HT1080 (cell line): ENCODE results near the gene TSSK2. TPM values are rescaled to one million over a fixed set of nuclear protein-coding genes. Genes with fewer than 3 reads are reported as not detected.

ENCODE experiments used
- DNase-seq: peaks from one replicate; pipeline ENCODE4 v3.0.0-alpha.2; 2015; ENCODE audit warnings: low read depth
- total RNA-seq: library from RNA; depleted of rRNA; stranded (reverse); fragments of >200 nt; shearing (Covaris generic); gene quantifications from 2 replicates; pipeline ENCODE4 v1.2.3, GENCODE V29; 2014

The TSSK2 gene
- total RNA-seq, 1 experiment from 2014 or later: not detected

DNA sequence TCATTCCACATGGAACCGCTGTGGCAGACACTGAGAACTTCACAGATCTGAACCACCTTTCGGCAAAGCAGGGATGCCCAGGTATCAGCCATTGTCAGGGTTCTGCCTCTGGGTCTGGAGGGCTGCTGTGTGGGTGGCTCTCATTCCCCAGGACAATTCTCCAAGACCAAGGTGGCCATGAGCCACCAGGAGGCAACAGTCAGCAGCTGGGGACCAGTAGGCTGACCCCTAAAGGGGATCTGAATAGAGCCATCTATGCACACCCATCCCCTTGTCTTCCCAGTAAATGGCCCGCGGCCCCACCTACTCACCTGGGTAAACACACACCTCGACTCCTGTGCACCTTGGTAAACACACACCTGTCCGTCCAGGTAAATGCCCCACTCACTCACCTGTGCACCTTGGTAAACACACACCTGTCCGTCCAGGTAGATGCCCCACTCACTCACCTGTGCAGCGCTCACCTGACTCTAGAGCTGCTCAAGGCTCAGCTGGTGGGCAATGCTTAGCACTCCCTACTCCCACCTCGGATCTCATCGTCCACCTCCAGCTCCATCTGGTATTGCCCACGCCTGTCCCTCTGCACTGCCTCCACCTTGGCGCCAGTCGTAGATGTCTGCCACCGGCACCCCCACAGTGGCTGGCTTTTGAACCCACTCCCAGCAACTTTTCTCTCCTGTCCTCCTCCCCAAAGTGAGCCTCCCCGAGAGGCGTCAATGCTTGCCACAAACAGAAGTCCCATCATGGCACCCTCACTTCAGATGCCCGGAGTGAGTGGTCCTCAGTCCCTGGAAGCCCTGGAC lies 37.2 kb downstream of the TSSK2 start:
- no peak for DNase-seq

DNA sequence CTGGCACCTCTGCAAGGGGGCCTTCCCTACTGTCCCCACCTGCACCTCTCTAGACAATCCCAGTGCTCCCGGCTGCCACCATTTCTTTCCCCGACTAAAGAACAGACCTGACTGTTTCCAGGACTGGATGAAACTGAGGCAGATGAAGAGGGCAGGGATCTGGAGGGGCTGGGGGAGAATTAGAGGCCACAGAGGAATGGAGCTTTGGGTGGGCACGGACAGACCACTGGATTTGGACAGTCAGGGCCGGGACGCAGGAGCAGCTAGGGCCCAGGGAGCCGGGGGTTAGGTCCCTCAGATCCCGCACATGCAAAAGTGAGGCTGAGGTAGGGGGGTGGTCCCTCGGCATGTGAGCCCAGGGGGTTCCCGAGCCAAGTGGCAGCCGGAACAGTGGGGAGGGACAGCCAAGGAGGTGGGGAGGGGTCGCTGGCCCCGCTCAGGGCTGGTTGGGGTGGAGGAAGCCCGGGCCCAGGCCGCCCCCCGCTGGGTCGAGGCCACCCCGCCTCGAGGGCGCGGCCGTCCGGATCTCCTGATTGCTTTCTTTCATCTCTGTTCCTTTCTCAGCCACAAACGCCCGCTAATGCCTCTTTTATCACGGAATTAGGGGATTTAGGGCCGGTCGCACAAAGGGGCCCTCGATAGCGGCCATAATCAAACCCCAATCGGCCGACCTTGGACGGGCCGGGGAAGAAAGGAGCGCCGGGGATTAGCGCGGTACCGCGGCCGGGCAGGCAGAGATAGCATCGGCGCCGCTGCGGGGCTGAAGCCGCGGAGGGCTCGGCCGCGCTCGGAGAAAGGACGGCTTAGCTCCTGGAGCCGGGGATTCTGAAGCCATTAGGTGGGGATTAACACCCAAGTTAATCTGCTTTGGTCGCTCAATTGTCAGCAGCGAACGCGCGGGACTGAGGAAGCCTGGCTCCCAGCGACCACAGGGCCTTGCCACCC lies 38.2 kb downstream of the TSSK2 start:
- DNase-seq: no peak

DNA sequence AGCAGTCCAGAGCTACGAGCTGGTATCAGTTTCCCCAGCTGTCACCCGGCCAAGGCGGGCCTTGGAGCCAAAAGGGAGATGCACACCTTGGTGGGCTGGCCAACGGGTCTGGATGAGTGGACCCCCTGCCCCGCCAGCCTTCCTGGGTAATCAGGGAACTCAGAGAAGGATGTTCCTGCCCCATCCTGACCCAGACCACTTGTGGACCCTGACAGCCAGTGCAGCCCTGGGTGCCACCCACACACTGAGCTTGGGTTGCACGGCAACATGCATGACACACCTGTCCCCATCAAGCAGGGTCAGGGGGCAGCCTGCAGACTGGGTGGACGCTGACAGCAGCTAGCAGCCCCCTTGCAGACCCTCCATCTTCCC lies 38.8 kb downstream of the TSSK2 start:
- no peak for DNase-seq

DNA sequence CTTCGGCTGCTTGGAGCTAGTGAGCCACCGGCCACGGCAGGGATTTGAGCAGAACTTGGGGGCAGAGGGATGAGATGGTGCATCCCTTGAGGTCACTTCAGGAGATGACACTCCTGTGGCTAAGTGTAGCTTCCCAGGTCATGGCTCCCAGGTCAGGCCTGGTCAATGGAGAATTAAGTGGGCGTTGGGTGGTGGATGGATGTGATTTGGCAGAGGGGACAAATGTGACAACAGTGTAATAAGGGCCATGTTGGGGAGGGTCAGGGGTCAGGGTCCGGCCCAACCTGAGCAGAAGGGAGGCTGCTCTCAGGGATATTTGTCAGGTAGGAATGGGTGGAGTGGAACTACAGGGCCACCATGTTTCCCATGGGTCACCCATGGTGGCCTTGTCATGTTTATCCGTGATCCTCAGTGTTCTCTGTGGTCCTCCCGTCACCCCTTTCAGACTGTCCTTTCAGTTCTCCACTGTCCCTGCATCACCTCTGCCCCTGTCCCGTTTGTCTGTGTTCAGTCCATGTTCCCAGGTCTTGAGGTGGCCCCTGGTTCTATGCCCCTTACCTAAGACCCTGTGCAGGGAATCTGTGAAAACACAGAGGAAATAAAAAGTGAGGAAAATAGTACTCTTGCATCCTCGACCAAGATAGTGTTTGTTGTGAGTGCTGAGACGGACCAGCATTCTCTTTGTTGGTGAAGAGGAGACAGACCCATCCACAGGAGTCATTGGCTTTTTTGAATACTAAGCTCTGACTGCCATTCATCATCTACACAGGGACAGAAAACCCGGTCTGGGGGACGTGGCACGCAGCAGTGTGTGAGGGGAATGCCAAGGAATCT lies 41.3 kb downstream of the TSSK2 start:
- DNase-seq: no peak

DNA sequence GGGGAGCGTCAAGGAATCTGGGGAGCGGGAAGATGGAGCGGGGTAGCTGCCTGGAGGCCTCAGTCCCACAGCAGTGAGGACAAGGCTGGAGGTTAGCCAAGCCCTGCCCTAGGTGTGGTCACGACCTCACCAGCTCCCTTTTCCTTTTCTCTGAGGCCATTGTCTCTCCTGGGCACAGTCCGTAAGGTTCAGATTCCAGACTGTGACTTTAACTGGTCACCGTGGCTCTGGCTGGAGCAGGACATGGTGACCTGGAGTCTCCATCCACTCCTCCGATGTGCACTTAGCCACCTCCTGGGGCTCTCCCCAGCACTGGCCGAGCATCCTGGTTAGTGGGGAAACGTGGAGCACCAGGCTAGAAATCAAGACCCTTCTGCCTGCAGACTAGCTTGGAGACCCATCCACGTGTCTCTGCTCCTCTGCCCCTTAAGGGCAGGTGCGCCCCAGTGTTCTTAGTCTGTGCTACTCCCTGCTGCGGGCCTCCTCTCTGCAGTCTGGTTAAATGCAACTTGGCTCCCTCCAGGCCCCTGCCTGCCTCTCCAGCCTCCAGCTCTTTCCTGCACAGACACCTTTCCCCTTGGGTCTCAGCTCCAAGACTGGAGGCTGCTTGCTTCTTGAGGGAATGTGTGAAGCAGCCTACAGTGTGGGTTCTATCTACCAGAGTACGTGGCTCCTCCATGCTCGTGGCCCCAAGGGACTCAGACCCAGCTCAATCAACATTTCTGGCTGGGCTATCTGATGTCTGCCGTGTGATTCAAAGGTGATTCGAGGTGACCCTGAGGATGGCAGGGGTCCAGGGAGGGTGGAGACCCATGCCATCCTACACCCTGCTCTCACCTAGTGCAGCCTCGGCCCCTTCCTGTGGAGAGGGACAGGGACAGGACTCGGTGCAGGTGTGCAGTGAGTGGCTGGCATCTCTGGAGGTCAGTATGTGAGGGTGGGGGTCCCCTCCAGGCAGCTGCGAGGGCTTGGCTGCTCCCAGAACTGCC lies 42.2 kb downstream of the TSSK2 start:
- DNase-seq: no peak

DNA sequence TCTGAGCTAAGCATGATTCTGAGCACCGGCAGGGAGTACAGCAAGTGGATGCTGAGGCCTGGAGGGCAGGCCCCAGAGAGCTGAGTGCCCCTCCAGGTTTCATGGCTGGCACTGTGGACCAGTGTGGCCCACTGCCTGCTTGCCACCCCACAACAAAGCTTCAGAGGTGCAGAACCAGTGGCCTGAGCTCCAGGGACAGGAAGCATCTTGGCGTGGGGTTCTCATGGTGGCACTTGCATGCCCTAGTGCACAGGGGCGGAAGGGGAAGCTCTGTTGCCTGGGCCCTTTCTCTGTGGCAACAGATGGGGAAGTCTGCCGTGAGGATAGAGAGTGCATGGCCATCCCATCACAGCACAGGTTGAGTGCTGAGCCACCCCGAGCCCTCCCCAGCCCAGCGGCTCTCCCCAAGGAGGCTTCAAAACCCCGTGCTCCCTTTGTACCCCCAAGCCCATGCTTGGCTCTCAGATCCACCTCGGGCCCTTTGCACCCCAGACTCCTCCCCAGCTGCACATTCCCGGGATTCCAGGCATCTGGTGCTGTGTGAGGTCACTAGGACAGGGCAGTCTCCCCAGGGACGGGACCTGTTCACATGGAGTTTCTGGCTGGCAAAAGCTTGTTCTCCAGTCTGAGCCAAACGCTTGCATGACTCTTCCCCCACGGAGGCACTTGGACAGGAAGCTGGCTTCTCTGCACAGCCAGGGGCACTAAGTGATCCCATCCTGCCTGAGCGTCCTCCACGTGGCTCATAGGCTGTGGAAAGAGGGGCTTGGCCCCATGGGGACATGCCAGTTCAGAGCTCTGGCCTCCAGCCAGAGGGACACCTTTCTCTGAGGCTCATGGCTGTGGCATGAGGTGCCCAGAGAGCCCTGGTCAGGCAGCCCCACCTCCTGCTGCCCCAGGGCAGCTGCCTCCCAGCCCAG lies 43.3 kb downstream of the TSSK2 start:
- peak; percentile 55 for DNase-seq

DNA sequence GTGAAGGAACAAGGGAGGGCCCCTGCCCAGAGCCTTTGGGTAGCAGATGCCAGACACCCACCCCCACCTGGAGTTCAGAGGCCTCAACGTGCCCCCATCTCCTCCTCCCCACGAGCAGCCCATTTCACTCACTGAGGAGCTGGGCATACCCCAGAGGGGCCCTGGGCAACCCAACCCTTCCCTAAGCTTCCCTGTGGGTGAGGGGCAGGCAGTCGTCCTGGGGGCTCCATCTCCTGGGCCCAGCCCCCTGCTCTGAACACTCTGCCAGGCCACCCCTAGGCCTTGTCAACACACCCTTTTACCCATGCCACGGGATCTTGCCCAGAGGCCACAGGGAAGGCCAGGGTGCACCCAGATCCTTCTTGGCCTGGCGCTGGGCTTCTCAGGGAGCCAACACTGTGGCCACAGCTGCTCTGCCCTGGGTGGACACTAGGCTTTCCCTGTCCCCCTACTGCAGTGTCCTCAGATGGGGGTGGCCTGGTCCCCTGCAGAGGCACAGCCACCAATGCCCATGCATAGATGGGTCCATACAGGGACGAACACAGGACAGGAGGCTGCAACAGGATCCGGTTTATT lies 44.0 kb downstream of the TSSK2 start:
- no peak for DNase-seq

DNA sequence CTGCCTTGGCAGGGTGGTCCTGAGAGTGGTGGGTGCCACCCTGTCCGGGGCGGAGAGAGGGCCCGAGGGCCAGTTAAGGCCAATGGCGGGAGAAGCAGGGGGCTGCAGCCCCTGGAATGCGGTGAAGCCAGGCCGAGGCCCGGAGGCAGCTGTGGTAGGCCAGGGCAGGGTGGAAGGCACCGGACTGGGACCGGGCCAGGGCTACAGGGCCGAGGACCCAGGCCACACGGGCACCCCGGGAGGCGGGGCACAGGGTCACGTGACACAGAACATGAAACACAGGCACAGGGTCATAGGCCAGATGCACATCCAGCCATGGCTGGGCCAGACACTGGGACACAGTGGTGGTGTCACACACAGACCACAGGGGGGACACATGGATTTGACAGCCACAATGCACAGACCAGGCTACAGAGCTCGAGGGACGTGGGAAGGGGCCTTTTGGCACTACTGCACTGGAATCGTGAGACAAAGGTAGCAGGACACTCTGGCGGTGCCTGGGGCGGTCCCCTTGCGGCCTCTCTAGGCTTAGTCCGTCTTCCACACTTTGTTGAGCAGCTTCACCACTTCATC lies 44.6 kb downstream of the TSSK2 start:
- no peak for DNase-seq

DNA sequence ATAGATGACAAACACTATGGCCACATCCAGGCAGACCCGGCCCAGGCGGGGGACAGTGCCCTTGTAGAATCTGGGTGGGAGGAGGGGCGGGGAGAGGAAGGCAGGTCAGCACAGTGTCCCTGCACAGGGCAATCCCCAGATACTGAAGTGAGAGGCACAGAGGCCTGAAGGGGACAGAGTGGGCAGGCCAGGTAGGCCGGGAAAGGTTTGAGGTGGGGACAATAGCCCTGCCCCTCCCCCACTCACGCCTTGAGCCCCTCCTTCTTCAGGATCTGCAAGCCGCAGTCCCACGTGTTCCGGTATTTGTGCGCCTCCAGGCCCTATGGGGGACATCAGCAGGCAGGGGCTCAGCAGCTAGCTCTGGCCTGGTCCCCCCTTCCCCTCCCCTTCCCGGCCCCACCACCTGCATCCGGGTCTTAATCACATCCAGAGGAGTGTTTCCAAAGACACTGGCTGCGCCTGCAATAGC lies 45.1 kb downstream of the TSSK2 start:
- no peak for DNase-seq

DNA sequence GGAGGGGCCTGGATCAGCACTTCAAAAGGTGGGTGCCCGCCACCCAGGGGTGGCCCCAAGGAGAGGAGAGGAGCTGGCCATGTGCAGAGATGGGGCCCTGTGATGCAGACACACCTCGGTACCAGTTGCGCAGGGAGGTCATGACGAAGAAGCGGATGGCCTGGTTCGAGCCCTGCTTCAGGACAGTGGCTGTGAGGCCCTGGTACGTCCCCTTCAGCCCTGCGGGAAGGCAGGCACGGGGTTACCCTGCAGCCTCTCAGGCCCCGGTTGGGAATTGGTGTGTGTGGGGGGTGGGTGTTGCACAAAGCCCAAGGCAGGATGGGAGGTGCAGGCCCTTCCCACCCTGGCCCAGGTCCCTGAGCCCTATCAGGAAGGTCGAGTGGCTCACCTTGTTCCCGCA lies 45.6 kb downstream of the TSSK2 start:
- no peak for DNase-seq

DNA sequence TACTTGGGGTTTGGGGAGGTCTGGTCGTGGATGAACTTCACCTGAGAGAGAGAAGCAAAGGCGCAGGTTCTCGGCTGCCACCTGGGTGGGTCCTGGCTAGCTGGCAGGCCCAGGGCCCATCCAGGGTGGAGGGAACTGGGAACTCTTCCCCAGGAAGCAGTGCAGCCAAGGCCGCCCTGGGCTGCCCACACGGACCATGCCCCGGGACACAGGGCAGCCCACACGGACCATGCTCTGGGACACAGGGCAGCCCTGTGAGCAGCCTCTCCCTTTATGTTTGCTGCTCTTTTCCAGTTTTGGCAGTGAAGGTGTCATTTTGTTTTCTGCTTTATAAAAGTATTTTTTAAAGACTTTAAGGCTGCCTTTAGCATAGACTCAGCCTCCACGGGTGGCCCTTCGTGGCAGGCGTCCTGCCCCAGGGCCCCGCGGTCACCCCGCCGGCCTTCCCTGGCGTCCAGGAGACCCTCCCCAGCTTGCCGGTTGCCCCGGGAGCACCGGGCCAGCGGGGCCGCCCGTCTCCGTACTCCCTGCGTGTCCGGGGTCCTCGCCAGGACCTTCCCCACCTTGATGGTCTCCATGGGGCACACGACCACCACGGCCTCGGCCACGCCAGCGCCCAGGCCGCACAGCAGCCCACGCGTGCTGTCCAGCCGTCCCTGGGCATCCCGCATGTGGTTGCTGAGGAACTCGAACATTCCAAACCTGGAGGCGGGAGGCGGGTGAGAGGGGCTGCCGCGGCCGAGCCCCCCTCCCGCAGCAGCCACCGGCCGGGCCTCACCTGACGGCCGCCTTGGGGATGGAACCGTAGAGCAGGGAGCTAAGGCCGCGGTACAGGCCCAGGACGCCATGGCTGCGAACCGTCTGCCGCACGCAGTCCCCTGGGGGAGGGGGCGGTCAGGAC lies 46.3 kb downstream of the TSSK2 start:
- DNase-seq: no peak

DNA sequence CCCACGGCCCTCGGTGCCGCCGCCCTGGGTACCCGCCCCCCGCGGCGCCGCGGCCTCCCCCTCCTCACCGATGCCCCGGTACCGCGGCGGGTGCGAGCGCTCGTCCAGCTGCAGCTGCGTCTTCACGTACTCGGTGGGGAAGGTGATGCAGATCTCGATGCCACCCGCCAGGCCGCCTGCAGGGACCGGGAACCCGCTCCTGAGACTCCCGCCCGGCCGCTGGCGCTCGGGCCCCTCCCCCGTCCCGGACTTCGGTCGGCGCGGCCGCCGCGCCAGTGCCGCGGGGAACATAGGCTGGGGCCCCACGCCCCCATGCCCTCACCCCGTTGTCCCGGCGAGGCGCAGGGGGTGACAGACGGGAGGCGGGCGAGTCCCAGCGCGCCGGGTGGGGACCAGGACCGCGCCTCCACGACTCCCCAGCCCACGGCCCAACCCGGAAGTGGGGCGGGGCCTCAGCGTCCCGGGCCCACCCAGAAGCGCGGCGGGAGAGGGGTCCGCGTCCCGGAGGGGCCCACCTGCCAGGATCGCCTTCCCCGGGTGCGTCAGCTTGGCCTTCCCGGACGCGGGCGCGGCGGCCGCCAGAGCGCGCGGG lies 47.1 kb downstream of the TSSK2 start:
- peak; percentile 26 for DNase-seq

DNA sequence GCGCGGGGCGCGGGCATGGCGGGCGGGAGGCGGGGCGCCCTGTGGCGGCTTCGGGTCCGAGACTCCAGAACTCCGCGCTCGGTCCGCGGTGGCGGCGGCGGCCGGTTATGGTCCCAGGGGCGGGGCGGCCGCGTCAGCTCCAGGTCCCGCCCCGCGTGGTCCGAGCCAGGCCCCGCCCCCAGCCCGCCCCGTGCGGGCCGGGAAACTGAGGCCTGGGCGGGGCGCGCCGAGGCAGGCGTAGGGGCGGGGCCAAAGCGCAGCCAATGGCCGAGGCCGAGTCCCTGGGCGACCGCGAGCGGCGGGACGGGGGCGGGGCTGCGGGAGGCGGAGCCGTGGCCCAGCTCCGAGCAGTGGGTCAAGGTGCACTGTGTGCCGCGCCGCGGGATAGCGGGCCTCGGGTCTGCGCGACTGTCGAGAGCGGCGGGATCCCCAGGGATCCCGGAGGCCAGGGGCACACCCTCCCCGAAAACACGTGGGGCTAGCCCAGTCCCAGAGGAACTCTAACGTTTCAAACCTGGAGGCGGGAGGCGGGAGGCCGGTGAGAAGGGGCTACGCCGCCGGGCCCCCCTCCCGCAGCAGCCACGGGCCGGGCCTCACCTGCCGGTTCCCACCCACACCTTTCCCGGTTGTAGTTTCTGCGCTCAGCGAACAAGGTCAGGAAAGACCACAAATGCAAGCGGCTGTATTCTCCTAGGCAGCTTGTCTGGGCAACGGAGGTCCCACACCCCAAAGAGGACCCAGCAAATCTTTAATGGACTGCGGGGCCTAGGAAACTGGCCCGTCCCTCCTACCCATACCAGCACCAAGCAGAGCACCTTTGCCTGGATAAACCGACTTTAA lies 47.8 kb downstream of the TSSK2 start, which contains the start of gene SLC25A1:
TSS of gene SLC25A1 (minus strand) at position 80 of the 840 bp plus-strand sequence. CDS start at position 17, 63 bp downstream.
- peak; percentile 73 for DNase-seq

DNA sequence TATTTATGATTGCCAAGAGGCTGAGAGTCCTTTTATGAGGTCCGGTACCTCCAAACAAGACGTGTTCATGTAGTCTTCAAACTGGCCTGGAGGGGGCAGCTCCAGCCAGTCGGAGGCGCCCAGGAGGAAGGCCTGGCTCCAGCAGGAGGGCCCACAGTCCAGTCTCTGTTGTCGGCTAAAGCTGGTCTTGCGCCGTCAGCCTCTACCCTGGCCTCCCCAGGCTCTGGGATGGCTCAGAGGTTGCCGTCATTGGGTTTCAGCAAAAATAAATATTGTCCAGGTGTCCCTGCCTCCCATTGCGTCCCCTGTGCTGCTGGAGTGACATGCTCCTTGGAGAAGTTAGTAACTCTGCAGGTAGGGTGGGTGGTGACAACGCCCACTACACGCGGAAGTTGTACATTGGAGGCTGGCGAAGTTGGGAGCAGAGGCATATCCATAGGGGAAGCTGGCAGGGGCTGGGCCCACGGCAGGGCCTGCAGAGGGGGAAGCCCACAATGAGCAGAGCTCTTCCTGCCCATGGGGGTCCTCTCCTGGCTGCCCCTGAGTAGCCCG lies 48.5 kb downstream of the TSSK2 start:
- peak; percentile 73 for DNase-seq

DNA sequence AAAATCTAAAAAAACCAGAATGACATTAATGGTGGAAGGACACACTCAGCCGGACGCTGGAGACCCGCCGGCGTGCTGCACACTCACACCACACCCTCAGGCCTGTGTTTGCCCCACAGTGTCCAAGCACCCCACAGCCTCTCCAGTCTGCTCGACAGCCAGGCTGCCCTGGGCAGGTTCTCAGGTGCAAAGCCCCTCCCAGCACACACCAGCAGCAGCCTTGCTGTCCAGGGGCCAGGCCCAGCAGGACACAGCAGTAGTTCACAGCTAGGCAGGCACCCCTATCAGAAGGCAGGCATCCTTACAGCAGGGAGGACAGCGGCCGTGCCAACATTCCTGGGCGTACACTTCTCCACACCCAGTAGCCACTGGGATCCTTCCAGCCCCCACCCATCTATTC lies 49.1 kb downstream of the TSSK2 start:
- no peak for DNase-seq
